Fibroblast of pulmonary artery (primary cell): ENCODE results near the gene VAV2.

Source experiments
- DNase-seq: peaks from one replicate; pipeline ENCODE4 v3.0.0-alpha.2; 2010; ENCODE audit warnings: low read depth
- H3K4me3 ChIP-seq: replicated peaks from 2 replicates; pipeline ENCODE4 v1.5.1; 2011; ENCODE audit warnings: low read depth, mild to moderate bottlenecking, control low read depth, low read length, moderate library complexity
- CTCF ChIP-seq: IDR thresholded peaks from 2 replicates; pipeline ENCODE4 v1.5.1; 2011; ENCODE audit warnings: mild to moderate bottlenecking, control low read depth, low read length, inconsistent platforms; ENCODE audit errors: missing control alignments

The VAV2 gene

DNA sequence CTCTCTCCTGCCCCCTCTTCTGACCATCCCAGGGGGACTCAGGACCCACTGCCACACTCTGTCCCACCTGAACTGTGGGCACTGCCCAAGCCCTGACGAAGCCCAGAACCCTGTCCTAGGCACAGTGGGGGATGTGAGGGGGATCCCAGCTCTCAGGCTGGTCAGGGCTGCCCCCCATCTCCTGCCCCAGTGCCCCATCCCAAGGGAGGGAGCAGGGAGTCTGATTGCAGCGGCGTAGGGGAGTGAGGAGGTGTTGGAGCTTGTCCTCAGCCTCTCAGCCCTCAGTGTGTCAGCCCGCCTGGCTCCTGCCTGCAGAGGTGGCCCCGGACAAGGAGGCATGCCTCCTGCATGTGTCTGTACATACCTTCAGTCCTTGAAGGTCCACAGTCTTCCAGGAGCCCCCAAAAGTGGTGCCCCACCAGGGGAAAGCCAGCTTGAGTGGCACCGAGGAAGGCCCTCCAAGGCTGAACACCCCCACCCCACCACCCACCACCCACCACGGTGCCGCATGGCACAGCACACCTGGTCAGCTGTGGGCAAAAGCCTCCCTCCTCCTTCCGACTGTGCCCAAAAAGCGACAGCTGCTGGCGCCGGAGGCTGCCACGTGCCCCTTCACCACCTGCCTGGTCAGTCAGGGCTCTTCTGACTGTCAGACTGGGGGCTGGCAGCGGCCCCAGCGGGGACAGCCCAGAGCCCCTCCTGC lies 254.9 kb downstream of the VAV2 start:
- H3K4me3 ChIP-seq, result peak overlapping the region; percentile 50
- no peak for DNase-seq
- TF ChIP-seq CTCF, result no peak

DNA sequence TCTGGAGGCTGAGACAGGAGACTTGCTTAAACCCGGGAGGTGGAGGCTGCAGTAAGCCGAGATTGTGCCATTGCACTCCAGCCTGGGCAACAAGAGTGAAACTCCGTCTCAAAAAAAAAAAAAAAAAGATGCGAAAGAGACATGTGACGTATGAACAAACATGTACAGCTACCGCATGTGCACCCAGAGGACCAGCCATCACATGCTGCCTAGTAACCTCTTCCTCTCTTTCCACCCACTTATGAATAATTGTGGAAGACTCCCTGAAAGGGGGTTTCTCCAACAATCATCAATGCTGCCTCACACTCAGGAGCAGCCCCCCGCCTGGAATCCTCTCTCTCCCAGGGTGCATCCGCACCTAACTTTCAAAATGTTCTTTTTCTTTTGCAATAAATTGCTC lies 256.2 kb downstream of the VAV2 start:
- no peak overlapping the region for H3K4me3 ChIP-seq
- TF ChIP-seq CTCF, result no peak
- no peak for DNase-seq

DNA sequence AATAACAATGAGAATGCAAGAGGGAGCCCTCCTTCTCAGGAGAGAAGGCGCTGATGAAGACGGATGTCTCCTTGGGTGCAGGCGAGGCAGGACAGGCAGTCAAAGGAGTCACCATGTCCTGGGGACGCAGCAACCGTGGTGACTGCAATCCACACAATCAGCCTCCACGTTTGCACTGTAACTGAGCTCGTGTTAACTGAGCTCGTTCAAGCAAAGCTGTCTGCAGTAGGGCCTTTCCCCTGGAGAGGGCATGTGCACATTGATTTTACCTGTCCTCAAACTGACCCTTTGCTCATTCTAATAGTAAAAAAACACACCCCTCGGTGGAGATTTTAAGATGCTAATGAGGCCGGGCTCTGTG lies 256.7 kb downstream of the VAV2 start:
- H3K4me3 ChIP-seq, result no peak overlapping the region
- TF ChIP-seq CTCF, result no peak
- DNase-seq, result no peak

DNA sequence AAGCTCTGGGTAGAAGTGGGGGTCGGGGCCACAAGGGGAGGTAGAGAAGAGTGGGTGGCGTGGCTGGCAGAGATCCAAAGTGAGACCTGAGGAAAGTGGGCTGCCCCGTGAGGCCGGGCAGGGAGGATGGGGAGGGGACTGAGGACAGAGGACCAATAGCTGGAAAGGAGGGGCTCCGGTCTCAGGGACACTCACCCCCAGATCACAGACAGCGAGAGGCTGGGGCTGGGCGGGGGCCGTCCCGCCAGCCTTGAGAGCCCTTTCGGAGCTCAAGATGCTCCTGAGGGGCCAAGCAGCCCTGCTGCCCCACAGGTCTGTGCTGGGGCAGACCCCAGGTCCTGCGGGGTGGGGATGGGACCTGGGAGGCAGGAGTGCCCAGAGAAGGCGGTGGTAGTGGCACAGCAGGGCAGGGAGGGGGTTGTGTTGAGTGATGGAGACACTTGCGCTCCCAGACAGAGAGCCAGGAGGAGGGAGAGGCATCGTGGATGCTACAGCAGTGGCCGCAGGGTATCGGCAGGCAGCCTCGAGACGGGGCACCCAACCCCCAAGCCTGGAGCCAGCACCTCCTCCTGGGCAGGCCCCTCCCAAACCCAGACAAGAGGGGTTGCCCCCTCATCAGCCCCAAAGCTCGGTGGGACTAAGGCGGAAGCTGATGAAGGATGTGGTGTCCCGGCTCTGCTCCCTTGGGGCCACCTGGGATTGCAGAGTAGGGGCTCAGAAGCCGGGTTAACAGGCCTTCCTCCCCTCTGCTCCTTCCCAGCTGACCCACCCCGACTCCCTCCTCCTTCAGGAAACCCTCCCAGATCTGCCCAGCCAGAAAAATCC lies 257.3 kb downstream of the VAV2 start:
- H3K4me3 ChIP-seq, result no peak overlapping the region
- TF ChIP-seq CTCF, result no peak
- DNase-seq, result no peak

GRCh38 chr9:133733796-133734533 lies 258.2 kb downstream of the VAV2 start:
- no peak for TF ChIP-seq CTCF
- H3K4me3 ChIP-seq, result no peak overlapping the region
- DNase-seq, result no peak

DNA sequence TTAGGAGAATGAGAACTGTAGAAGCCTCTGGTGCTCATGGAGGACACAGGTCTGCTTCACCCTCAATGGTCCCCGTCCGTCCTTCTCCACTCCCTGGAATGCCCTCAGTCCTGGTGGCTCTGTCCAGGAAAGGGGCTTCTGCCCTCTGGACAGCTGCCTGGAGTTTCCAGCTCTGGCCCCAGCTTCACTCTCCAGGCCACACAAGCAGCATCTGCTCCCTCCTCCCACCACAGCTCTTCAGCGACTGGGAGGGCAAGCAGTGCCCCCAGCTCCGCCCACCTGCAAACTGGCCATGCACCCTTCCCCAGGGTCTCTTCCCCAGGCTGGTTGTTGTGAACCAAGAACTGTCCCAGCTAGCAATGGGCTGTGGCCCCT lies 258.7 kb downstream of the VAV2 start:
- H3K4me3 ChIP-seq, result no peak overlapping the region
- no peak for DNase-seq
- TF ChIP-seq CTCF, result no peak
